ENCODE results near the gene DPP10. TPM values are rescaled to one million over a fixed set of nuclear protein-coding genes. Genes with fewer than 3 reads are reported as not detected.

Gene DPP10
- total RNA-seq, 2 experiments from 2014 or later, result not detected

- peaks cover 4% of the 10 kb centered on the region for H3K9me3 Mint-ChIP-seq
- ChIA-PET POLR2A (no interaction called here), CTCF (no interaction called here)
- H3K27me3 Mint-ChIP-seq, result no peaks in the 10 kb centered on the region
- H3K36me3 Mint-ChIP-seq (ENCODE audit: low read depth), result no peaks in the 10 kb centered on the region
- ATAC-seq, result no peak
- no peak overlapping the region for H3K27ac Mint-ChIP-seq
- intact Hi-C loops (cut with micrococcal nuclease), result no loop called here
- H3K4me1 Mint-ChIP-seq (ENCODE audit: low read depth), result no peaks in the 10 kb centered on the region
- TF ChIP-seq, protein P1, sequence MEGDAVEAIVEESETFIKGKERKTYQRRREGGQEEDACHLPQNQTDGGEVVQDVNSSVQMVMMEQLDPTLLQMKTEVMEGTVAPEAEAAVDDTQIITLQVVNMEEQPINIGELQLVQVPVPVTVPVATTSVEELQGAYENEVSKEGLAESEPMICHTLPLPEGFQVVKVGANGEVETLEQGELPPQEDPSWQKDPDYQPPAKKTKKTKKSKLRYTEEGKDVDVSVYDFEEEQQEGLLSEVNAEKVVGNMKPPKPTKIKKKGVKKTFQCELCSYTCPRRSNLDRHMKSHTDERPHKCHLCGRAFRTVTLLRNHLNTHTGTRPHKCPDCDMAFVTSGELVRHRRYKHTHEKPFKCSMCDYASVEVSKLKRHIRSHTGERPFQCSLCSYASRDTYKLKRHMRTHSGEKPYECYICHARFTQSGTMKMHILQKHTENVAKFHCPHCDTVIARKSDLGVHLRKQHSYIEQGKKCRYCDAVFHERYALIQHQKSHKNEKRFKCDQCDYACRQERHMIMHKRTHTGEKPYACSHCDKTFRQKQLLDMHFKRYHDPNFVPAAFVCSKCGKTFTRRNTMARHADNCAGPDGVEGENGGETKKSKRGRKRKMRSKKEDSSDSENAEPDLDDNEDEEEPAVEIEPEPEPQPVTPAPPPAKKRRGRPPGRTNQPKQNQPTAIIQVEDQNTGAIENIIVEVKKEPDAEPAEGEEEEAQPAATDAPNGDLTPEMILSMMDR (IDR thresholded peaks at IDR 0.05), result no peak
- no peak for DNase-seq
- no peak overlapping the region for H3K4me3 Mint-ChIP-seq
Measured at GRCh38 chr2:115034801-115035200, 592.4 kb downstream of the DPP10 start.

DNA sequence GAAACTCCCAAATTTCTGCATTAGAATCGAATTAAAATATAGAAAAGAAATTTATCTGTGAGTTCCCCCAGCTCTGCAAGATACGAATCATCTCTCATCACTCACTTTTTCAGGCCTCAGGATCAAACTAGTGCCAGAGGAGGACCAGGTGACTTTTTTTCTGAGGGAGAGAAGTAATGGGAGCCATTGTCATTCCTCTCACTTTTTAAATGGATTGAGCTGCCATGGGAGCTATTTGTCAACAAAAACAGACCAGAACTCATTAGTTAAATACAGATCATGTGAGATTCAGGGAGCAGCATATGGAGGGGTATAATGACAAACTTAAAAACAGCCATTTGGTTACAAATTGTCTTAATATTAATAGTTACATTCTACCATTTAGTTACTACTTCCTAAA, 594.4 kb downstream of the DPP10 start:
- DNase-seq, result no peak
- H3K4me3 Mint-ChIP-seq, result no peak overlapping the region
- TF ChIP-seq, protein P1 (IDR thresholded peaks at IDR 0.05), result no peak
- intact Hi-C loops (cut with micrococcal nuclease), result no loop called here
- no peaks in the 10 kb centered on the region for H3K36me3 Mint-ChIP-seq (ENCODE audit: low read depth)
- H3K4me1 Mint-ChIP-seq (ENCODE audit: low read depth), result no peaks in the 10 kb centered on the region
- peaks cover 3% of the 10 kb centered on the region for H3K9me3 Mint-ChIP-seq
- POLR2A ChIA-PET, result no interaction called here
- ATAC-seq, result no peak
- H3K27me3 Mint-ChIP-seq, result no peaks in the 10 kb centered on the region
- CTCF ChIA-PET, result no interaction called here
- H3K27ac Mint-ChIP-seq, result no peak overlapping the region

DNA sequence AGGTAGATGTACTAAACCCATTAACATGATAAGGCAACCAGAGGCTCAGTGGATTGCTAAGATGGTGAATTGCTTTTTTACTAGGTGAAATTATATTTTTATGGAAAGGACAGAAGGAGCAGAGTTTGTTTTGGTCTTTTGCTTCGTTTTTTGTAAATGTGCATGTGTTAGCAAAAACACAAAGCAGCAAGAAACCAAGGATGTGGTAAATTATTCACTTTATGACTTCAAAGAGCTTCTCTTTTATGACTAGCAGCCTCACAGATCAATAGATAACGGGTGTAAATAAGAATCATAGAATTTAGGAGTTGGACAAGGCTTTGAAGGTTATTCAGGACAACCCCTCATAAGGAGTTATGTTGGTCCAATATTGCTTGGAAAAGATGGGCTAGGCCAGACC, 615.0 kb downstream of the DPP10 start:
- no peak for DNase-seq
- no peaks in the 10 kb centered on the region for H3K36me3 Mint-ChIP-seq (ENCODE audit: low read depth)

GRCh38 chr2:115070002-115070401, 627.6 kb downstream of the DPP10 start:
- Mint-ChIP-seq H3K4me1 (ENCODE audit: low read depth) (no peaks in the 10 kb centered on the region), H3K4me3 (no peak overlapping the region), H3K36me3 (ENCODE audit: low read depth) (no peaks in the 10 kb centered on the region), H3K27me3 (no peaks in the 10 kb centered on the region), H3K9me3 (peaks cover 2% of the 10 kb centered on the region), H3K27ac (no peak overlapping the region)
- DNase-seq (no peak), ATAC-seq (no peak)
- TF ChIP-seq, protein P1 (IDR thresholded peaks at IDR 0.05), result no peak
- ChIA-PET POLR2A (no interaction called here), CTCF (no interaction called here)
- intact Hi-C loops (cut with micrococcal nuclease), result no loop called here

More for the DNA sequence above, 615.0 kb downstream of the DPP10 start:
- POLR2A ChIA-PET, result no interaction called here
- H3K4me3 Mint-ChIP-seq, result no peak overlapping the region
- ATAC-seq, result no peak
- no peaks in the 10 kb centered on the region for H3K4me1 Mint-ChIP-seq (ENCODE audit: low read depth)
- H3K9me3 Mint-ChIP-seq, result peaks cover 8% of the 10 kb centered on the region
- no peaks in the 10 kb centered on the region for H3K27me3 Mint-ChIP-seq
- TF ChIP-seq, protein P1 (IDR thresholded peaks at IDR 0.05), result no peak
- intact Hi-C loops (cut with micrococcal nuclease), result no loop called here
- H3K27ac Mint-ChIP-seq, result no peak overlapping the region
- CTCF ChIA-PET, result no interaction called here

DNA sequence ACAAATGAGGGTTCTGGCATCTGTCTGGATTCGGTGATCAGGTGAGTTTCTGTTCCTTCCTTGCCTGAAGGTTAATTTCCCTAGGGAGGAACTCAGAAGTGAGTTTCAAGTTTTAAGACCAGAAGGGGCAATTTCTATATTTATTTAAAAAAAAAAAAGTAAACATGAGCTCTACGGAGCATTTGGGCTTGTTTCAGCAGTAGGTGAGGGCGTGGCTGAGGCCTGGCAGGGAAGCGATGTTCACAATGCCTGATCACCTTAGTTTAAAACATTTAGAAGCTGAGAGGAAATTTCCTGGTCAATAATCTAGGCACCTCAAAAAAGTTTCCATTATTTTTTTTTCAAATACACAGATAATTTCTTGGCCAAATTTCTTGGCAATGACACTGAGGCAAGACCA, 629.1 kb downstream of the DPP10 start:
- H3K36me3 Mint-ChIP-seq (ENCODE audit: low read depth), result no peaks in the 10 kb centered on the region
- no peak for DNase-seq
- no peaks in the 10 kb centered on the region for H3K4me1 Mint-ChIP-seq (ENCODE audit: low read depth)
- TF ChIP-seq, protein P1 (IDR thresholded peaks at IDR 0.05), result no peak
- POLR2A ChIA-PET, result no interaction called here
- no peak overlapping the region for H3K4me3 Mint-ChIP-seq
- no peak for ATAC-seq
- intact Hi-C loops (cut with micrococcal nuclease), result no loop called here
- peaks cover 2% of the 10 kb centered on the region for H3K9me3 Mint-ChIP-seq
- CTCF ChIA-PET, result no interaction called here
- no peaks in the 10 kb centered on the region for H3K27me3 Mint-ChIP-seq
- no peak overlapping the region for H3K27ac Mint-ChIP-seq

Measured in activated CD8-positive, alpha-beta T cell treated with anti-CD3 and anti-CD28 coated beads for 36 hours (primary cell).